Bone marrow (tissue), 2 donors: ENCODE measurements around the gene PATZ1.

Experiments used
- DNase-seq, 2 donors: peaks; one replicate each; lab custom pipeline; 2025; lab: John Stamatoyannopoulos, UW

The PATZ1 gene

DNA sequence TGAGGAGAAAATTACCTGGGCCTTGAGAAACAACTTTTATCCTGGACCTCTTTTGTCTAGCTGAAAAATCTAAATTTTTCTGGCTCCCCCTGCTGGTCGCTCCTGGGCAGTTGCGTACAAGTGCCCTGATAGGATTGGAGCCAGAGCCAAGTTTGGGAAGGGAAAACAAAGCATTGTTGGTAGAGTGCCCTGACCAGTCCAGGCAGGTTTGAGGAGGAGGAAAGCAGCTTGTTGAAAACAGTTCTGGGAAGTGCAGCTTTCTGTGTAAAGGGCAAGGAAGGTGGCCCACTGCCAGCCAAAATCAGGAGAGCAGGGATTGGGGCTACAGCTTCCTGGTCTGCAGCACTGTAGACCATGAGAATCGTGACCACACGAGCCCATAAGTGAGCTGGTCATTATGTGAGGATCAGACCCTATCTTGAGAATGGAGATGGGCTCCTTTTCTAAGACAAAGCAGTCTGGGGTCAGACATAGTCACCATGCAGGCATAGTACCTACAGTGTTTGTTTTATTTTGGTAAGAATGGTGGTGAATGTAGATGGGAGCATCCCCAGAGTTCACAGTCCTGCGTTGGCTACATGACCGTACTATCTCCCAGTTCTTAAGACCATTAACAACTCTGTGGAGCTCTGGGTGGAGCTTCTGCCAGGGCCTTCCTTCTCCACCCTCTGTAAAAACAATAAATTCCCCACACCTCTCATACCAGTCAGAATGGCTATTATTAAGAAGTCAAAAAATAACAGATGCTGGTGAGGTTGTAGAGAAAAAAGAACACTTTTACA is 32.6 kb downstream of the PATZ1 start:
- peak in 1 of 2 donors; percentile 6 for DNase-seq

DNA sequence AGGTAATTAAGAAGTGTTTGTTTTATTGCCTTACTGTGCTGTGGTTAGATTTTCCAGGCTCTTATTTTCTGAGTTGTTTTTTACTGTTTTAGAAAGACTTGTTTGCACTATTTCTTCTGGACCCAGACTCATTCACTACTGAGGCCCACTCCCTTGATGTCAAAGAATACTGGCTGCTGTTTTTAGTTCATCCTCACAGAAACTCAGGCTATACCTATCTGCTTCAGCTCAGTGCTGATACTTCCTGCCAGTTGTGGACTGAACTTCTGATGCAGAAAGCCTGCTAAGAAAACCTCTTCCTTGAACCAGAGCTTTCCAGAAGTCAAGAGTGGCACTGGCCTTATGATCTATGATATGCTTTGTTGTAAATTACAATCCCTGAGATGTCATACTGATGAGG is 38.0 kb downstream of the PATZ1 start:
- DNase-seq, result no peak

DNA sequence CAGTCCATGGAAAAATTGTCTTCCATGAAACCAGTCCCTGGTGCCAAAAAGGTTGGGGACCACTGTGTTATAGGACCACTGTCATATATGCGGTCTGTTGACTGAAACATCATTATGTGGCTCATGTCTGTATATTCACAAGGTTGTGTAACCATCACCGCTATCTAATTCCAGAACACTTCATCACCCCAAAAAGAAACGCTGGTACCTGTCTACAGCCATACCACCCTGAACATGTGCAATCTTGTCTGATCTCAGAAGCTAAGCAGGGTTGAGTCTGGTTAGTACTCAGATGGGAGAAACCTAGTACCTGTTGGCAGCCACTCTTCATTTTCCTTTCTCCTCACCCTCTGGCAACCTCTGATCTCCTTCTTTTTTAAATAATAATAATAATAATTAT is 41.0 kb downstream of the PATZ1 start:
- no peak for DNase-seq

DNA sequence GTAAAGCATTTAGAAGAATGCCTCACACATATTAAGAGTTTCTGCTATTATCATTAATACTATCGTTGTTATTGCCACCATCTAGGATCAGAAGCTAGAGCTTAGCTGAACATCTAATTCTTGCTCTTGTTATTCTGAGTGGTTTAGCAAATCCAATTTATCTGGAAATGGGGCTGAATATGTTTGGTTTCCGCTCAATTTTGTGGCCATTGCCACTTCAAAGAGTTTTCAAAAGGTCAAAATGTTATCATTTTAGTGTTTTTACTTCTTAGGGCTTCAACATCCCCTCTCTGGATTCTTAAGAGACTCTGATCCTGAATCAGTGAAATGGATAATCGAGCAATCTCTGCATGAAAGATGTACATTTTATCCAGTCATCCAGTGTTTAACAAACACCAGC is 43.6 kb downstream of the PATZ1 start:
- DNase-seq, result no peak

DNA sequence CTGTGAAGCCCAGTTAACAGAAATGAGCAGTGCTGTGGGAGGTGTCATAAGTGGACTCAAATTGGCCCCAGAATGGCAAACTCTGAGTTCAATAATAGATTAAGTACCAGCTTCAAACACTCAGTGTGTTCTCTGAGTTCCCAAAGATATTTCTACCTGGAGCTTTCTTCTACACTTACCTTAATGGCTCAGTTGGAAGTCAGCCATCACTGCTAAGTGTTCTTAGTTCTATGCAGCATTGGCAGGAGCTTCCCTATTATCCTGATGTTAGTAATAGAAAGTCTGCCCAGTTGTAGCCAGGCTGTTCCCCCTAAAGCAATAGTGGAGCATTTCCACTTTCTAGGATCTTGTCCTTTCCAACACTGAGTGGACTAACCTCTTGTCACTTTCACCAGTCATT is 44.1 kb downstream of the PATZ1 start:
- DNase-seq, result no peak

DNA sequence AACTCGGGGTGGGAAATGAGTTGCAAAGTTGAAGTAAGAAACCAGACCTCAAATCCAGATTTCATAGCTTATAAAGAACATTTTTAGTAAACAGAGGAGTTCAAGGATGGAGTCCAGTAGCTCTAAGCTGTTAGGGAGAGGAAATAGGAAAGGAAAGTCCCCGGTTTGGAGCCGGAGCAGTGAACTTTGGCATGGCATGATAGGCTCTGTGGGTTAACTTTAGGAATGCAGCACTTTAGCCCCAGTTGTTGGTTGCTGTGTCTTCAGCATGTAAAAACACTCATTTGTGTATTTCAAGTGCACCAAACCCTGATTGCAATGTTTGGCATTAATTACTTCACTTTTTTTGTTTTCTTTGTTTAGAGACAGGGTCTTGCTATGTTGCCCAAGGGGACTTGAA is 45.2 kb downstream of the PATZ1 start:
- no peak for DNase-seq

DNA sequence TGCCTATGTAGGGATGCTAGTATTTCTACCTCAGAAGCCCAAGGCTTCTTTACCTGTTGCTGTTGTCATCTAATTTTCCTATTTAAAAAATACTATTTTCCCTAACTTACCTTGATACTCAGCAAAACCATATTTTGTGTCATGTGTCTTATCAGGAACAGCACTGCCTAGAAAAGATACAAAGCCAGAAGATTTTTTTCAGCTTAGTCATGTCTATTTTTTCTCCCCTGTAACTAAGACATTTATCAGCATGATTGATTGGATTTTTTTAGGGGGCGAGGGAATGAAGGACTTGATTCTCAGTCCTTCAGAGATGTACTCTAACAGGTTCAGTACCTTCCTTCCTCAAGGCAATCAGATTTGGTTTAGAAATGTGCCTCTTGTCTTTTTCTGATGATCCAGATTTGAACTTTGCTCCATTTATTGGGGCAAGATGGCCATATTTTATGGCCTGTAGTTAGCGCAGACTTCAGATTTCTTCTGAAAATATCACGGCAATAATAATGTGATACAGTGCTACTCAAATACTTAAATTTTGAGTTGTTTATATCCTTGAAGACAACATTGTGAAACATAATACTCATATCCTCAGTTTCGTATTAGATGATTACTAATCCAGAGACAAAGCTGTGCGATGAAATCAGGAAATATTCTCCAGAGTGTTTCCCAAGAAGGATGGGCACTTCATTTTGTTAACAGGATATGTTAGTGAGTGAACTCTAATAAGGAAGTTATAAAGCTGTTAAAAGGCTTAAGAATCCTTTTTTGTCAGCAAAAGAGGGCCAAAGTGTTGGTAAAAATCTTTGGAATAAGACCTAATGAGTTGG is 50.1 kb downstream of the PATZ1 start:
- DNase-seq, result no peak

DNA sequence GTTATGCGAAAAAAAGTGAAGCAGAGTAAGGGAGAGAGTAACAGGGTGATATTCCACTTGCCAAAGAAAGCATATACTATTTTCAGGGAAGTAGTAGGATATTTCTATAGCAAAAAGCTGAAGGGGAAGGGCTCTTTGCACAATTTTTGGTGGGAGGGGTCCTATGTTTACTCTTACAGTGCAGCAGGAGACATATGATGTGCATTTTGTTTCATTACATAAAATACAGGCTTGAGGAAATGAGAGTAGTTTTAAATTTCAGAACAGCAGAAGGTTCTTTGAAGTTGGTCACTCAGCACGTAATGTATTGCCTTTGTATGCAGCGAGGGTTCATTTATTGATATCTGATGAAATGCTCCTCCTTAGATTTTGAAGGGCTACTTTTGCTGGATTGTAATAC is 50.8 kb downstream of the PATZ1 start:
- no peak for DNase-seq

DNA sequence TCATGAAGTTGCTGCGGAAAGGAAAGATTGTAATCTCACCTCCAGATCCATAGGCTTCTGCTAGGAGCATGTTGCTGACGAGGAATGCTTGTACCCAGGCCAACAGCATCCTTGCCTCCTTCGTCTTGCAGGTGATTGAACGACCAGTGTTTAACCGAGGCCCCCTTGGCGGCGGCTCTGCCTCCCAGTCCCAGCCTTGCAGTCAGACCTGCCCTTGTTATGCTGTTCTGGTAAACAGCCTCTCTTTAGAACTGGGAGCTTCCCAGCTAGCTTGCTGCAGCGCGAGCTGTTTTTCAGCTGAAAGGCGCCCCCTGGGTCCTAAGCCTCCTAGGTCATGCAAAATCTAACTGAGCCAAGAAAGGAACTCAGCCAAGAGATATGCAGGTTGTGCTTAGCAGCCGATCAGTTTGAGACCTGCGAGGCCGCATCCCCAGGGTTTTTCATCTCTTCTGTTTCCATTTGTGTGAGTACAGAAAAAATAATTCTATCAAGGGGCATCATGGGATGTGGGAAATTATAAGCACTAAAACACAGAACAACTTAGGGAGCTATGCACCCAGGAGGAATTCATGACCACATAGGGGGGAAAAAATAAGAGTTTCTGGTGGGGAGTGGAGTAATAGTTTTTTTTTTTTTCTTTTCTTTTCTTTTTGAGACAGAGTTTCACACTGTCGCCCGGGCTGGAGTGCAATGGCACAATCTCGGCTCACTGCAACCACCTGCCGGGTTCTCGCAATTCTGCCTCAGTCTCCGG is 53.7 kb downstream of the PATZ1 start, which contains the start of gene PIK3IP1:
Gene PIK3IP1 (minus strand): TSS at position 253 of the 754 bp plus-strand sequence. CDS start 144 bp downstream, at position 109.
- DNase-seq, result peak; percentile 39 to 61

DNA sequence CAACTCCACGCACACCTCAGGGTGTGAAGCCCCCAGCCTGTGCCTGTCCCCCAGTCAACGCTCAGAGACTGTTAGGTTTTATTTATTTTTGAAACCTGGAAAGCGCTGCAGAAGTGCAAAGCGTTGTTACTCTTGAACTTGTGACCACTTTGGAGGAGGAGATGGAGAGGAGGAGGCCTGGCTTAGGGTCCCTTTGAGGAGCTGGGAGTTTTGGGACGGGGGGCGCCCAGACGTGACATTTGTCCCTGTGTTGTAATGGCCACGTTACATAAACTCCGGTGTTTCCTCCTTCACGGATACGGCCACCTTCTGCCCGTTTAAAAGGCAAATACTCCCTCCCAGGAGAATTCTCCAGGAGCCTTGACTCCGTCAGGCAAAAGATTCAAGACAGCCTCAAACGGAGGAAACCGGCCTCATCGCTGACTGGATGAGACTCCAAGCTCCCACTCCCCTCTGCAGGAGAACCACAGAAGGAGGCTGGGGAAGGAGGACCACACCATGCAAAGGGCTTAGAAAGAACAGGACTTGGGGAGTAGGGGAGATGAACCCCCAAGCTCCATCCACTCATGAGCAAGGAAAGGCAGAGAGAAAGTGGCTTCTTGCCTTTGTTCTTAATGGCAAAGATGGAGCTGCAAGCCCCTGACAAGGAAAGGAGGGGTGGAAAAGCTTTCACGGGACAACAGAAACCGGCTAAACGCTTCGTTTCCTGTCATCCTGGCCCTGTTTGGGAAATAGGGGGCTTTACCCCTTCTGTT is 54.5 kb downstream of the PATZ1 start:
- DNase-seq, result no peak

DNA sequence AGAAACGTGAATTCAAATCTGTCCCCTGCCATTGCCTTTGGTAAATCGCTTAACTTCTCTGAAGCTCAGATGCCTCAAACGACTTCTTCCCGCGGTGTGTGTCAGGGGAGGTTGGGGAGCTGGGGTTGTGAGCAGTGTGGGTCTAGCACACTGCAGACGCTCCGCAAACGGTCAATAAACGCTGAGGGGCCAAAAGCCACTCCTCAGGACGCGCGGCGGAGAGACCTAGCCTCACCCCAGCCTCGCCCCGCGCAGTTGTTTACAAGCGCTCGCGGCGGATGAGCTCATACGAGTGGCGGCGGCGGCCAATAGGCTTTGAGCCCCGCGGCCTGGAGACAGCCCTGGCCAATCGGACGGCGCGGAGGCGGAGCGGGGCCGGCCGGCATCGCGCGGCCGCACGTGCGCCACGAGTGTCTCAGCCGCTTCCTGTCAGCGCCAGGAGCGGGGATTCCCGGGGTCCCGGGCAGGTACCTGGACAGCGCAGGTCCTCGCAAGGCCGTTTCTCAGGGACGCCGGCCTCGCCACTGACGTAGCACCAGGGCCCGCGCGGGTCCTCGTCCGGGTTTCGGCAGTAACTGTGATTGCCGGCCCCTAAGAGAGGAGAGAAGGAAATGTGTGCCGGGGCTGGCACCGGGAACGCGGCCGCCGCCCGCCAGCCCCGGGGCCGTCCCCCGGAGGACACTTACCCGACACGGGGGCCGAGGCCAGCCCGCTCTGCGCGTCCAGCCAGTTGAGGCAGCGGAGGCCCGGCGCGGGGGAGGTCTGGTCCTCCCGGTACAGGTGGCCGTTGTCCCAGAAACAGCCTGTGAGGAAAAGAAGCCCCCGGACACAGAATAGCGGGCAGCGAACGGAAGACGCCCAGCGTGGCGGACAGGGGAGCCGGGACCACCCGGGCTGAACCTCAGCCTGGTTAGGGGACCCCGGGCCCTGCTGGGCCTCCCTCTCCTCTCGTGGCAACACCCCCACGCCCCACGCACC is 55.4 kb downstream of the PATZ1 start:
- DNase-seq, result peak; percentile 79 to 80

DNA sequence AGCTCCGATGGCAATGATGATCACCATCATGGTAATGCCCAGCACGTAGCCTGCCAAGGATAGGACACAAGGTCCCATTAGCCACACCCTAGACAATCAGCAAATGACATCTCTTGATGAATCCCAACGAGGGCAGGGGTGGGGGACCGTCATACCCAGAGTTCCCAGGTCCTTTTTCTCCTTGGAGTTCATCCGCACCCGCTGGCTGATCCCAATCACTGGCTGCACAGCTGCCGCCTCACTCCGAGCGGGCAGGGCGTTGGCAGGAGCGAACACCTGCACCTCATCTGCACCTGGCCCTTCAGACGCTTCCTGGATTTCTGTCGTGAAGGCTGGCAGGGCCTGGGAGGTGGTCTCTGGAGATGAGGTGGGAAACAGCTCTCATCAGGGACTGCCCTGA is 56.8 kb downstream of the PATZ1 start:
- DNase-seq, result no peak

DNA sequence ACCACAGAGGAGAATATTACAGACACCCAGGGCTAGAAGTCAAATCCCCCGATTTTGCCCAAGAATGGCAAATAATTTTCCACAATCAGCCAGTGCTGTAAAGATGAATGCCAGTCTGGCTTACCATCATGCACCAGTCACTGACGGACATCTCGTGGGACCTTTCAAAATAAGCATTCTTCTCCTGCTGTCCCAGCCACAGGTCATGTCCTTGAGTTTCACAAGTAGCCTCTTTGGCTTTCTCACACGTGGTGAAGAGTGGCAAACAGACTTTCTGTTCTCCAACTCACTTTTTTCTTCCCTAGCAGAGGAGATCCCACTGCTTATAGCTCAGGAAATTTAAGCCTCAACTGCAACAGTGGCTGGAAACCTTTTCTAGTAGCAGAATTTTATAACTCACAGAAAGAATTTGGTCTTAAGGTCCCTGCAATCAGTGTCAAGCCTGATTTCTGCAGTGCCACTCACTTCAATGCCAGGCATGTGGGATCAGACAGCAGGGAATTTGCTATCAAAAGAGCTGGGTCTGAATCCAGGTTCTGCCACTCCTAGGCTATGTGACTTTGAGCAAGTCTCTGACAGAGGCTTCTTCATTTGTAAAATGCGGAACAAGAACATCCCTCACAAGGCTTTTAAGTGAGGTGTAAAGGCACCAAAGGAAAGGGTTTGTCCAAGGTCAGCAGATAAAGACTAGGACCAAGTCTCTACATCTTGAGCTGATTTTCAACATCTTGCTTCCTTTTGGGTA is 57.5 kb downstream of the PATZ1 start:
- DNase-seq, result no peak

DNA sequence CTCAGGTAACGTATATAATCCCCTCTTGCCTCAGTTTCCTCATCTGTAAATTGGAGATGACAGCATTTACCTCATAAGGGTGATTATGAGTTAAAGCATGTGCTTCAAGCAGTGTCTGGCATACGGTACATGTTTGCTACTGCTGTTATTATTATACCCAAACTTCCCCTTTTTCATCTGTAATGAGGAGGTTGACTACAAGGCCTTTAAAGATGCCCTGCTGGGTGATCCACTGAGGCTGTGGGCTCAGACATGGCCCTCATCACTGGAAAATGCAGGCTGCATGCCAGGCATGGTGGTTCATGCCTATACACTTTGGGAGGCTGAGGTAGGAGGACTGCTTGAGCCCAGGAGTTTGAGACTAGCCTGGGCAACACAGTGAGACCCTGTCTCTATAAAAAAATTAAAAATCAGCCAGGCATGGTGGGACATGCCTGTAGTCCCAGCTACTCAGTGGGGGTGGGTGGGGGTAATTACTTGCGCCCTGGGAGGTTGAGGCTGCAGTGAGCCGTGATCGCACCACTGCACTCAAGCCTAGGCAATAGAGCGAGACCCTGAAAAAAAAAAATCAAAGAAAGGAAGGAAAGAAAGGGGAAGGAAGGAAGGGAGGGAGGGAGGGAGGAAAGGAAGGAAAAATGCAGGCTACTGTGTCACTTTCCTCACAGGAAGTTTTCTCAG is 58.2 kb downstream of the PATZ1 start:
- DNase-seq, result peak in 1 of 2 donors; percentile 27

DNA sequence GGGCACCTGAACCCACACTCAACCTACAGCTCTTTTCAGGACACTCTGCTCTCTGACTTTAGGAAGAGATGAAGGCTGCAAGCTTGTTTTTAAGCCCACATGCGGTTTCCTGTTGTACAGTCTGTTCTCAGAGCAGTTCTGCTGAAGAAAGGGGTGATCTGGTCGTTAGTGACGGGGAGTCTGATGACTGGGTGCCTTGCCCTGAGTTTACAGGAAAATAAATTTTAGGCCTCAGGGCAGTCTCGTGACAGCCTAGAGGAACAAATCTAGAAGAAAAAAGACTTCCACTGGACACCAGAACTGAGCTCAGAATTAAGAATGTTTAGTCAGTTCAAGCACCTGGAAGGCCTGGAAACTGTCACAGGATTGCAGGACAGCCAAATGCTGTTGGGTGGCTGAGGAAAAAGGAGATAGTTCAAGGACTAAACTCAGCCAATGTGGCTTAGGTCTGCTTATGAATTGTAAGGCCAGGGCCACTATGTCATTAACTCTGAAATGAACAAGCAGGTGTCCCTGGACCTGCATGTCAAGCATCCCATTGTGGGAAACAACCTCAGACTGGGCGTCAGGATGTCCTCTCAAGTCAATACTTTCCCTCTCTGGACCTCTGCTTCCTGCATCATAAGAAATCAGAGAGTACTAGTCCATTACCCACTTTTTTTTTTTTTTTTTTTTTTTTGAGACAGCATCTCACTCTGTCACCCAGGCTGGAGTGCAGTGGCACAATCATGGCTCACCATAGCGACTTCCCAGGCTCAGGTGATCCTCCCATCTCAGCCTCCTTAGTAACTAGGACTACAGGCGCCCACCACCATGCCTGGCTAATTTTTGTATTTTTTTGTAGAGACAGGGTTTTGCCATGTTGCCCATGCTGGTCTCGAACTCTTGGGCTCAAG is 59.5 kb downstream of the PATZ1 start:
- DNase-seq, result peak in 1 of 2 donors; percentile 85

DNA sequence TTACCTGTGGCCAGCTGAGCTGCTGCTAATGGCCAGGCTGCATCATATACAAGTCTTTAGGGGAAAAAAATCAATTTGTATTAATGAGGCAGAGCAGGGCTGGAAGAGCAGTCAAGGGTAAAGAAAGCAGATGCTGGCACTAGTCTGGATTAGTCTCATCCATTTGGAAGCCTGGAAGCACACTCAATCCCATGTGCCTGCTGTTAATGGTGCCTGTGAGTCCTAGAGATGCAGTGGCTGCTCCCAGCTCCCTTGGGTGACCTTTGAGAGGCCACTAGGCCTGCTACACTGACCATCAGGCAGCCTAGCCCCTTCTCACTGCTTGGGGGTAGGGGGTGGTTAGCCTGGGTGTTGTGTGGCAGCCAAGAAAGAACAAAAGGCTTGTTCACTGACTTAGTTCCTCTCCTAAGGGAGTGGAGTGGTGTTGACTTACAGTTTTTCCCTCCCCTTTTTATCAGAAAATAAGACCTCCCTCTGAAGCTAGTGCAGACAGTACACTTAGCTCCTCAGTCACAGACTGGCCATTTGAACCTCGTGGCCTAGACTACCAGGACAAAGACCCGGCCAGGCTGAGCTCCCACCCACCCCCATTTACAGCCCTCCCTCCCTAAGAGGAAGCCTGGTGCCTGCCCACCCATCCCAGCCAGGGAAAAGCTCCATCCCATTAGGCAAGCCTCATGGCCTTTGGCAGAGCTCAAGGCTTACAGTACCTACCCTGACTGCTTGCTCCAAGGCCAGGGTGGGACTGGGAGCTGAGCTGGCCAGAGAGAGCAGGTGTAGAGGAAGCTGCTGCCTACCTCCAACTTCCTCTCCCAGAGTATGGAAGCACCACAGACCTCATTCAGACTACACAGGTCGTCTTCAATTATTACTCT is 61.6 kb downstream of the PATZ1 start:
- no peak for DNase-seq
